Activated CD8-positive, alpha-beta memory T cell treated with anti-CD3 and anti-CD28 coated beads, Interleukin-2, amount 50 U/mL, for 1 hour (primary cell): ENCODE data around the gene NDUFC2.
"Not testable (repeated sequence)": the region's sequence is repeated elsewhere in the genome, so short reads cannot be mapped to it uniquely, and the experiment has no call there.

Source experiments
- DNase-seq: peaks from one replicate; pipeline ENCODE4 v3.0.0-alpha.2; 2020; ENCODE audit errors: extremely low read depth

The NDUFC2 gene

GRCh38 chr11:78079232-78080083 is at the start of gene NDUFC2:
Gene NDUFC2 (minus strand): TSS chr11:78079862. CDS start chr11:78079744, 118 bp downstream.
- DNase-seq, result peak; percentile 10

DNA sequence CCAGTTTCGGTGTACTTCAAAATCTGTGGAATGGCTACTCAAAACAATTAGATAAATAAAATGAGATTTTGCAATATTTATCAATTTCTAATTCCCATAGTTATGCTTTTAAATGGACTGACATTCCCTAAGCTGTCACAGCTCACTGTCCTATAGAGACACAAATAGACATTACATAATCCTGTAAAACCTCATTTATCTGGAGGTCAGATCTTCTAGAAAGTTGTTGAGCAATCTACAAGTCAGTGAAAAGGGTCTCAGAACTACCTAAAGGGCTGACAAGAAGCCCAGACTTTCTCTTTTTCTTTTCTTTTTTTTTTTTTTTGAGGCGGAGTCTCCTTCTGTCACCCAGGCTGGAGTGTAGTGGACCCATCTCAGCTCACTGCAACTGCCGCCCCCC is 47.7 kb upstream of the NDUFC2 start:
- DNase-seq, result no peak

DNA sequence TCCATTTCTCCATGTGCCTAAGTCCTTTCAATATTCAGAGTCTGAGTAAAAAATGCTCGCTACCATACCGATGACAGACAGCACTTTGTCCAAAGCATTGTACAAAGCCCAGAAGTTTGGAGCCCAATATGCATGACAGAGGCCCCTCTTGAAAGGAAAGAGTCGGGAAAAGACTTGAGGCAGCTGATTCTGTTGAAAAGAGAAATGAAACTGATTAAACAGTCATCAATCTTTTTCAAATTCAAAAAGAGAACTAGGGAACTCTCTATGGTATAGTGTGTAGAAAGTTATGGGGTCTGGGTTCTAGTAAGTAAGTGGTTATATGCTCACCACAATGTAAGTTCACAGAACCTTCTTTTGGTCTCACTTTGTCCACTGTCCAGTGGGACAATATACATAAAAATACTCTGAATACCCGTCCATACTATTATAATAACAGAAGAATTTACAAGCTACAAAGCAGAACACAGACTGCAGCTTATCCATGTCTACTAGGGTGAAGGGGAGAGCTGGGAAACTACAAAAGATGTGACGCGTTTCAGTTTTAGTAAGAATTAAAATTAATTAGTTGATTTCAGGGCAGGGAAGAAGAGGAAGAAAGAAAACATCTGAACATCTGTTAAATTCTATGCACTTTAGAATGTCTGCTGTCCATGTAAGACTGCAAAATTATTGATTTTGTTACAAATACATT is 33.1 kb upstream of the NDUFC2 start:
- no peak for DNase-seq

GRCh38 chr11:78111298-78111697 is 31.6 kb upstream of the NDUFC2 start:
- DNase-seq, result no peak

GRCh38 chr11:78110830-78111229 is 31.2 kb upstream of the NDUFC2 start:
- DNase-seq, result no peak

- DNase-seq, result no peak
Measured at GRCh38 chr11:78110351-78110750, 30.7 kb upstream of the NDUFC2 start.

GRCh38 chr11:78109081-78110015 is 29.7 kb upstream of the NDUFC2 start:
- DNase-seq, result no peak

GRCh38 chr11:78100676-78101472 is 21.2 kb upstream of the NDUFC2 start:
- no peak for DNase-seq

DNA sequence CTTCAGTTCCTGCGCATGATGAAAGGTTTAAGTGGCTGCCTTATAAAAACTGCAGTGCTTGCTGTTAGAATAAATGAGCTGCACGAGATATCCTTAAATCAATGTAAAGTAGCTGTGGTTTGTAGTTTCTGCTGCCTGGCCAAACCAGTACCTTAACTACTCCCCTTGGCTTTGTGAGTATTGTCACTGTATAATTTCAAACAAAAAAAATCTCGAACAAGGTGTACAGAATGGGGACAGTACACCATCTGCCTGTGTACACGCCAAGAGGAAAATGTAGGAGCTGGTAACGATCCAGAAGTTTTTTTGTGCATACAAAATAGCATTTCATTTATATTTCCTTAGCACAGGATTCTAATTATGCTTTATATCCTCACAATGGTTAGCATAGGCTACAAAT is 20.6 kb upstream of the NDUFC2 start:
- DNase-seq, result no peak

GRCh38 chr11:78099666-78100065 is 20.0 kb upstream of the NDUFC2 start:
- DNase-seq, result no peak

DNA sequence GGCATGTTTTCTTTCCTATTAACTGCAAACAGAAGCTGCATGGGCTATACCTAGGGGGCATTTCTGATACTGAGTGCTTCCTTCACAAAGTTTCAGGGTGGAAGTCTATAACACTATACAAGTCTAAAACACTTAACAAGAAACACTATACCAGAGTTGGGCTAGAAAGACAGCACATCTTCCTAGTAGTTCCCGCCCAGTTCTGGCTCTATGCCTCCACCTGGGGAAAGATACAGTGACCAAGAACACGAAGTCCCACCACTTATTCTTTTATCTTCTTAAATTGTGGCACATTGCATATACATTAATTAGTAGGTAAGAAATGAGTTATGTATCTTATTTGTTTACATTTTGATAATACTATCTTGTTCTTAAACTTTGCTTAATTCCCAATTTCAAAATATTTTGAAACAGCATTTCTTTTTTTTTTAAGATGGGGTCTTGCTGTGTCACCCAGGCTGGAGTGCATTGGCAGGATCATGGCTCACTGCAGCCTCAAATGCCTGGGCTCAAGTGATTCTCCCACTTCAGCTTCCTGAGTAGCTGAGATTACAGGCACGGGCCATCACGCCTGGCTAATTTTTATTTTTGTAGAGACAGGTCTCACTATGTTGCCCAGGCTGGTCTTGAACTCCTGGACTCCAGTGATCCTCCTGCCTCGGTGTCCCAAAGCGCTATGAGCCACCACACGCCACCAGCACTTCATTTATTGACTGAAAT is 18.2 kb upstream of the NDUFC2 start:
- DNase-seq, result no peak

DNA sequence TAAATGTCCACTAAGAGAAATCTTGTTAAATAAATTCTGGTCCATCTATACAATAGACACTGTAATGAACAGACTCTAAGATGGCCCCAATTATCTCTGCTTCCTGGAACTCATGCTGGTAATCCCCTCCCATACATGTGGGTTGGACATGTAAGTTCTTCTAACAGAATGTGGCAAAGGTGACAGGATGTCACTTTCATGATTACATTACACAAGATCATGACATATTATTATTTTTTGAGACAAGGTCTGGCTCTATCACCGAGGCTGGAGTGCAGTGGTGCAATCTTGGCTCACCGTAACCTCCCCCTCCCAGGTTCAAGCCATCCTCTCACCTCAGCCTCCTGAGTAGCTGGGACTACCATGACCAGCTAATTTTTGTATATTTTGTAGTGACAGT is 14.6 kb upstream of the NDUFC2 start:
- no peak for DNase-seq

DNA sequence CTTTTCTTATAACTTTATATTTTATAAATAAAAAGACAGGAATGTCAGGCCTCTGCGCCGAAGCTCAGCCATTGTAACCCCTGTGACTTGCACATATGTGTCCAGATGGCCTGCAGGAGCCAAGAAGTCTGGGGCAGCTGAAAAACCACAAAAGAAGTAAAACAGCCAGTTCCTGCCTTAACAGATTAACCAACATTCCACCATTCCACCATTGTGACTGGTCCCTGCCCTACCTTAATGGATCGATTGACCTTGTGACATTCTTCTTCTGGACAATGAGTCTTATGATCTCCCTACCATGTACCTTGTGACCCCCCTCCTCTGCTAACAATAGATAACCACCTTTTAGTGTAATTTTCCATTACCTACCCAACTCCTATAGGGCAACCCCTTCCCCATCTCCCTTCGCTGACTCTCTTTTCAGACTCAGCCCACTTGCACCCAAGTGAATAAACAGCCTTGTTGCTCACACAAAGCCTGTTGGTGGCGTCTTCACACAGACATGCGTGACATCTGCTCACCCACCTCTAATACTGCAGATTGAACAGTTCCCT is 6.9 kb upstream of the NDUFC2 start:
- not testable (repeated sequence) for DNase-seq

GRCh38 chr11:78085972-78086371 is 6.3 kb upstream of the NDUFC2 start:
- no peak for DNase-seq

- DNase-seq, result not testable (repeated sequence)
Measured at GRCh38 chr11:78084506-78084905, 4.8 kb upstream of the NDUFC2 start.

- no peak for DNase-seq
Measured at GRCh38 chr11:78083021-78083420, 3.4 kb upstream of the NDUFC2 start.

- no peak for DNase-seq
Measured at GRCh38 chr11:78082146-78082545, 2.5 kb upstream of the NDUFC2 start.

GRCh38 chr11:78081583-78081982 is 1.9 kb upstream of the NDUFC2 start:
- DNase-seq, result no peak

GRCh38 chr11:78080818-78081495 is 1.3 kb upstream of the NDUFC2 start:
- DNase-seq, result no peak
